ENCODE results near the gene DICER1.

DNA sequence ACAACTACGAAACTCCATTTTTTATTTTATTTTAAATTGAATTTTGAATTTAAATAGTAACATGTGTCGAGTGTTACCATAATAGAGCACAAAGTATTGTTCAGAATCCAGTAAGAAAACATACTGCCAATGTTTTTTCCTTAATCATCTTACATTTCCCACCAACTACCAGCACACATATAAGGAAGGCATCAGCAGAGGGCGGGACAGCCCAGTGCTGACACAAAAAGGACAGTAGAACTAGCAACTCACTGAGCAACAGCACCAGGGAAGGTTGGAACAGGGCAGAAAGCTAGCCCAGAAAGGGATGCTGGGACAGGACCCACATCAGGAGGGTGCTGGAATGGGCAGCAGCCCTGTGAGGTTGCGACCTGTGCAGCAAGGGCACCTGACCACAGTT lies 43.9 kb downstream of the DICER1 start:
- TF ChIP-seq, protein P1, sequence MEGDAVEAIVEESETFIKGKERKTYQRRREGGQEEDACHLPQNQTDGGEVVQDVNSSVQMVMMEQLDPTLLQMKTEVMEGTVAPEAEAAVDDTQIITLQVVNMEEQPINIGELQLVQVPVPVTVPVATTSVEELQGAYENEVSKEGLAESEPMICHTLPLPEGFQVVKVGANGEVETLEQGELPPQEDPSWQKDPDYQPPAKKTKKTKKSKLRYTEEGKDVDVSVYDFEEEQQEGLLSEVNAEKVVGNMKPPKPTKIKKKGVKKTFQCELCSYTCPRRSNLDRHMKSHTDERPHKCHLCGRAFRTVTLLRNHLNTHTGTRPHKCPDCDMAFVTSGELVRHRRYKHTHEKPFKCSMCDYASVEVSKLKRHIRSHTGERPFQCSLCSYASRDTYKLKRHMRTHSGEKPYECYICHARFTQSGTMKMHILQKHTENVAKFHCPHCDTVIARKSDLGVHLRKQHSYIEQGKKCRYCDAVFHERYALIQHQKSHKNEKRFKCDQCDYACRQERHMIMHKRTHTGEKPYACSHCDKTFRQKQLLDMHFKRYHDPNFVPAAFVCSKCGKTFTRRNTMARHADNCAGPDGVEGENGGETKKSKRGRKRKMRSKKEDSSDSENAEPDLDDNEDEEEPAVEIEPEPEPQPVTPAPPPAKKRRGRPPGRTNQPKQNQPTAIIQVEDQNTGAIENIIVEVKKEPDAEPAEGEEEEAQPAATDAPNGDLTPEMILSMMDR (IDR thresholded peaks at IDR 0.05), result no peak
- TF ChIP-seq PHF8 (IDR thresholded peaks at IDR 0.05; ENCODE audit: borderline replicate concordance, low read depth) (no peak), JUN (IDR thresholded peaks at IDR 0.05) (no peak), POLR2A (IDR thresholded peaks at IDR 0.05; ENCODE audit: low read length) (no peak), POLR2AphosphoS2 (conservative IDR thresholded peaks at IDR 0.05; ENCODE audit: low read length) (no peak), MYC (IDR thresholded peaks at IDR 0.05; ENCODE audit: borderline replicate concordance, low read length) (no peak), RNF2 (IDR thresholded peaks at IDR 0.05; ENCODE audit: borderline replicate concordance, low read depth) (no peak), EP300 (IDR thresholded peaks at IDR 0.05) (no peak), MAFK (IDR thresholded peaks at IDR 0.05; ENCODE audit: partially characterized antibody) (no peak), CHD4 (IDR thresholded peaks at IDR 0.05; ENCODE audit: borderline replicate concordance) (no peak)

Measured in A549 (cell line).